BE2C (cell line): ENCODE results near the gene EEF2K.
"Not testable (repeated sequence)": the region's sequence is repeated elsewhere in the genome, so short reads cannot be mapped to it uniquely, and the experiment has no call there.

ENCODE experiments used
- DNase-seq: peaks from one replicate; pipeline ENCODE4 v3.0.0-alpha.2; 2020
- H3K27me3 ChIP-seq: fragments of 250-450 bp; sonication (Bioruptor Pico); 2 replicates; pipeline ENCODE4 v1.5.1; 2020; ENCODE audit warnings: mild to moderate bottlenecking
- H3K36me3 ChIP-seq: fragments of 250-450 bp; sonication (Bioruptor Pico); 2 replicates; pipeline ENCODE4 v1.5.1; 2020; ENCODE audit warnings: mild to moderate bottlenecking
- H3K4me1 ChIP-seq: fragments of 250-450 bp; sonication (Bioruptor Pico); 2 replicates; pipeline ENCODE4 v1.5.1; 2020
- H3K4me3 ChIP-seq: 2 replicates; pipeline ENCODE4 v1.5.1; 2011; ENCODE audit warnings: low read depth, low read length
- H3K9me3 ChIP-seq: fragments of 250-450 bp; sonication (Bioruptor Pico); 2 replicates; pipeline ENCODE4 v1.5.1; 2020
- TF ChIP-seq, protein P1 (sequence below): IDR thresholded peaks from 2 replicates; pipeline ENCODE4 v1.5.1; 2012; ENCODE audit warnings: mild to moderate bottlenecking, low read depth, low read length

EEF2K gene

DNA sequence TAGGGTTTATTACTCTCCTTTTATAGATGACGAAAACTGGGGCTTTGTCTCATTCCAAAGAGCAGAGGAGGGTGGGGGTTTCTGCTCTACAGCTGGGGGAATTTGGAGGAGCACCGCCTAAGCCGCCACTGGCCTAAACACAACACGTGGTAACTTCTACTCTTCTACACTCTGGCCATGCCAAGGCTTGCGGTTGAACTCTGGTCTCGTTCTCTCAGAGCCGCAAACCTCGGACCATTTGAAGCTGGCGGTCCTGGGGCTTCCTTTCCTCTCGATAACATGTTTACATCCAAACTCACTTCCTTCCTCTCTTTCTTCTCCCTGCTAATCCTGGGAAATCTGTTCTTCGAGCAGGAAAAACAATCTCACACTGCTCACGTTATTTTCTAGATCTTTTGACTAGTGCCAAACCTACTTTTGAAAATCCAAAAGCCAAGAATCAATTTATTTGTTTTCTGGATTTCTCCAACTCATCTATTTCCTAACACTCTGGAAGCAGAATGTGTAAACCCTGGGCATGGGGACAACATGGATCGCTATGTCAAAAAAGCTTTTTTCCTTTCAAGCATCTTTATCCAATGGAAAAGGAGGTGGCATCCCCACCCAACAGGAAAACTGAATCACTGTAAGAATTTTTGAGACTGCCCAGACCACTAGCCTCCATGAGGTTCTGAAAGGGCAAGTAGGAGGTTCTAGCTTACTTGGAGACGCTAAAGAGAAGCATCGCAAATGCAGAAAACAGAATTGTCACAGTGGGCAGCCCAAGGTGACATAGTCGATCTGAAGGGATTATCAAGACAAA, 13.6 kb upstream of the EEF2K start:
- Histone ChIP-seq H3K4me3 (peak overlapping the region; percentile 71), H3K27me3 (no peaks in the 10 kb centered on the region), H3K9me3 (no peaks in the 10 kb centered on the region), H3K36me3 (no peaks in the 10 kb centered on the region), H3K4me1 (peaks cover 13% of the 10 kb centered on the region)
- TF ChIP-seq, protein P1, sequence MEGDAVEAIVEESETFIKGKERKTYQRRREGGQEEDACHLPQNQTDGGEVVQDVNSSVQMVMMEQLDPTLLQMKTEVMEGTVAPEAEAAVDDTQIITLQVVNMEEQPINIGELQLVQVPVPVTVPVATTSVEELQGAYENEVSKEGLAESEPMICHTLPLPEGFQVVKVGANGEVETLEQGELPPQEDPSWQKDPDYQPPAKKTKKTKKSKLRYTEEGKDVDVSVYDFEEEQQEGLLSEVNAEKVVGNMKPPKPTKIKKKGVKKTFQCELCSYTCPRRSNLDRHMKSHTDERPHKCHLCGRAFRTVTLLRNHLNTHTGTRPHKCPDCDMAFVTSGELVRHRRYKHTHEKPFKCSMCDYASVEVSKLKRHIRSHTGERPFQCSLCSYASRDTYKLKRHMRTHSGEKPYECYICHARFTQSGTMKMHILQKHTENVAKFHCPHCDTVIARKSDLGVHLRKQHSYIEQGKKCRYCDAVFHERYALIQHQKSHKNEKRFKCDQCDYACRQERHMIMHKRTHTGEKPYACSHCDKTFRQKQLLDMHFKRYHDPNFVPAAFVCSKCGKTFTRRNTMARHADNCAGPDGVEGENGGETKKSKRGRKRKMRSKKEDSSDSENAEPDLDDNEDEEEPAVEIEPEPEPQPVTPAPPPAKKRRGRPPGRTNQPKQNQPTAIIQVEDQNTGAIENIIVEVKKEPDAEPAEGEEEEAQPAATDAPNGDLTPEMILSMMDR, result no peak
- peak; percentile 41 for DNase-seq

DNA sequence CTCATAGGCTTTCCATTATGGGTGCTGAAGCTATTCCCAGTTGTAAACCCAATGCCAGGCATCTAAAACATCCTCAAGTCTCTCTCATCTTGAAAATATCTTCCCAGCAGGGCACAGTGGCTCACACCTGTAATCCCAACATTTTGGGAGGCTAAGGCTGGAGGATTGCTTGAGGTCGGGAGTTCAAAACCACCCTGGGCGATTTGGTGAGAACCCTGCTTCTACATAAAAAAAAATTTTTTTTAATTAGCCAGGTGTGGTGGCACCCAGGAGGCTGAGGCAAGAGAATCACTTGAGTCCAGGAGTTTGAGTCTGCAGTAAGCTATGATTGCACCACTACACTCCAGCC, 13.0 kb upstream of the EEF2K start:
- H3K4me3 ChIP-seq, result no peak overlapping the region
- no peaks in the 10 kb centered on the region for H3K27me3 ChIP-seq
- H3K36me3 ChIP-seq, result no peaks in the 10 kb centered on the region
- peaks cover 13% of the 10 kb centered on the region for H3K4me1 ChIP-seq
- H3K9me3 ChIP-seq, result no peaks in the 10 kb centered on the region
- TF ChIP-seq, protein P1, result no peak
- DNase-seq, result no peak

DNA sequence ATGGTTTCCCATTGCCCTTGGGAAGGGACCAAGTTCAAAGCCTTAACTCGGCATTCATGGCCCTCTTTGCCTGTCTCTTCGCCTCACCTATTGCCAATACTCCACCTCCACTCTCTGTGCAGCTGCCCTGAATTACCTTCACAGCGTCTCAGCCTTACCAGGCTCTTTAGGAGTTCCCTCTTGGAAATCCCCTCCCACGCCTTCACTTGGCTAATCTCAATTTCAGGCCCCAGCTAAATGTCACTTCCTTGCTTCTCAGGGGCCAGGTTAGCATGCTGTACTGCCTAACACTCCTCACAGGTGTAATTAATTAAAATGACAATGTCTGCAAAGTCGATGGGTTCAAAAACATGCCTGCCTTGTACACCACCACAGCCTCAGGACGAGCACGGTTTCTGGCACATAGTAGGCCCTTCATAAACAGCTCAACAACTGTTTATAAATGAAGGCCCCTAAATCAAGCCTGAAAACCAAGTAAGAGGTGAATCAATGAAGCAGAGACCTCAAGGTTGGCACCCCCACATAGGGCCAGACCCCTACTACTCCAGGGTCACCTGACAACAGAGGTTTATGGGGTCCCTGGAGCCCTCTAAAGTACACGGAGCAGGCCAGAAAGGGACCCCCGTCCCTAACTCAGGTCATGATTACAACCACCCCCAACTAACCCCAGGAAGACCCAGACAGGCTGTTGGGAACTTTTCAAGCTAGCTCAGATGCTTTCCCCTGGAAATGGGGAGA, 11.2 kb upstream of the EEF2K start:
- TF ChIP-seq, protein P1, result no peak
- H3K27me3 ChIP-seq, result no peaks in the 10 kb centered on the region
- H3K9me3 ChIP-seq, result no peaks in the 10 kb centered on the region
- no peaks in the 10 kb centered on the region for H3K36me3 ChIP-seq
- DNase-seq, result no peak
- H3K4me3 ChIP-seq, result no peak overlapping the region
- H3K4me1 ChIP-seq, result peaks cover 3% of the 10 kb centered on the region; the same call in 1 of the 2 replicates

DNA sequence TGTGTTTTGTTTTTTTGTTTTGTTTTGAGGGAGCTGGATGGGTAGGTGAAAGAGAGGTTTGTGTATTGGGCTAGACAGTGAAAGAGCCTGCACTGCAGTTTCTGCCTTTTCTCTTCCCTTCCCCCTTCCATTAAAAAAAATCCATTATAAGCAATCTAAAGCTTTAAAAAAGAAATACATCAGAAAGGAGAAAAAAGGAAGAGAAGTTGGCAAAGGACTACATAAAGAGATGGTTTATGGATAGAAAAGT, 10.7 kb upstream of the EEF2K start:
- no peak for DNase-seq
- no peaks in the 10 kb centered on the region for H3K27me3 ChIP-seq
- H3K4me3 ChIP-seq, result no peak overlapping the region
- TF ChIP-seq, protein P1, result no peak
- H3K36me3 ChIP-seq, result no peaks in the 10 kb centered on the region
- H3K4me1 ChIP-seq, result peaks cover 3% of the 10 kb centered on the region; the same call in 1 of the 2 replicates
- H3K9me3 ChIP-seq, result no peaks in the 10 kb centered on the region

DNA sequence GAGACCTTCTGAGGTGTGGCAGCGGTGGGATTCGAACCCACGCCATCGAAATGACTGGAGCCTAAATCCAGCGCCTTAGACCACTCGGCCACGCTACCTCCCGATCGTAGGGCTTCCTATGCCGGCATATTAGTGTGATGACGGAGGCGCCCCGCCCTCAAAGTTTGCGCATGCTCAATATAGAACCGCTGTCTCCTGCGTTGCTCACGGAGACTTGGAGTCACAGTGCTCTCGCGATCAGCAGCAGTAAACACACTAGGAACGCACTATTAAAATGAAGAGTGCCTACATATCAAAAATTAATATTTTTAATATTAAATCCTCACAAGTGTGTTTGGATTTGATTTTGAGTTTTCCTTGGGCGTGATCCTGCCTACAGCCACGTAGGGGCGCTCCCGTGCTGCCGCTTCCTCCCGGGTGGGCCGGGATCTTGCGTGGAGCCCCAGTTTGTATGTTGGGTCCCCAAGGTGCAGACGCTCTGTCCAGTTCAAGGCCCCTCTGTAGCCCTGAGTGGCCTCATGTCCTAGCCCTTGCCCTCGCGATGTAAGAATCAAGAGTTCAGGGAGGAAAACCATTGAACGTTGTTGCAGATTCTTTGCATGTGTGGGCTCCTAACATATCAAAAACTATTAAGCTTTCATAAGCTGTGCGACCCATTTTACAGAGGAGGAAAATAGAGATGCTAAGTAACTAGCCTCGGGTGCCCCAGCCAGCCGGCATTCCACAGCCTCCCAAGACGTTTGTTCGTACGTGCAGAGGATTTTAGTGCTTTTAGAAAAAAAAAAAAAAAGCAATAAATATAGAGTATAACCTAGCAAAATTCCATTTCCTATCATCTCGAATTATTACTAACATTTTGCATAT, 10.2 kb upstream of the EEF2K start:
- TF ChIP-seq, protein P1, result peak; percentile 84
- H3K27me3 ChIP-seq, result no peaks in the 10 kb centered on the region
- H3K4me3 ChIP-seq, result peak overlapping the region; percentile 67
- no peaks in the 10 kb centered on the region for H3K9me3 ChIP-seq
- no peaks in the 10 kb centered on the region for H3K36me3 ChIP-seq
- peak; percentile 79 for DNase-seq
- peaks cover 3% of the 10 kb centered on the region; the same call in 1 of the 2 replicates for H3K4me1 ChIP-seq

DNA sequence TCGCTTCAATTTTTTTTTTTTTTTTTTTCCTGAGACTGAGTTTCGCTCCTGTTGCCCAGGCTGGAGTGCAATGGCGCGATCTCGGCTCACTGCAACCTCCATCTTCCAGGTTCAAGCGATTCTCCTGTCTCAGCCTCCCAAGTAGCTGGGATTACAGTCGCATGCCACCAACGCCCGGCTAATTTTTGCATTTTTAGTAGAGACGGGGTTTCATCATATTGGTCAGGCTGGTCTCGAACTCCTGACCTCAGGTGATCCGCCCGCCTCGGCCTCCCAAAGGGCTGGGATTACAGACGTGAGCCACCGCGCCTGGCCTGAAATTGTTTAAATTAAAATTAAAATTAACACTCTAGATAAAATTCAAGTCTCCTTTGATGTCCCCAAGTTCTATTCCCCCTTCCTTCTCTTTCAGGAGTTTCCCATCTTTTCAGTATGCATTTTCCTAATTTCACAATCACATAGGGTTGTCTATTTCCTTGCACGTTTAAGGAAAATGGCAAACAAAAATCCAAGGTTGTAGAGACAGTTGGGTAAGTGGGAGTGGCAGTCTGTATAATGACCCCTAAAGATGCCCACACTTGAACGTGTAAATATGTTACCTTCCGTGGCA, 9.4 kb upstream of the EEF2K start:
- H3K9me3 ChIP-seq, DNase-seq, H3K36me3 ChIP-seq, H3K4me1 ChIP-seq, H3K27me3 ChIP-seq: not testable (repeated sequence)
- peak overlapping the region; percentile 67 for H3K4me3 ChIP-seq
